Measurements from ENCODE around the gene ACOT11. TPM values are rescaled to one million over a fixed set of nuclear protein-coding genes. Genes with fewer than 3 reads are reported as not detected.

Gene ACOT11
- total and polyA plus RNA-seq, 9 of the 15 experiments (the other 6 are each of a cell fraction or from before 2014, with no cell fraction given): 0.04 to 1.2 (median 0.64) TPM; not detected in 2

GRCh38 chr1:54540582-54541295 lies 7.3 kb upstream of the ACOT11 start:
- no peaks in the 10 kb centered on the region for H4K20me1 ChIP-seq (replicated peaks; ENCODE audit: control insufficient read depth, insufficient read depth, low read length)
- DNase-seq (ENCODE audit: extremely low read depth in 1 of 4, low spot score in 3 of 4): peak in 2 of 4 experiments; percentile 5 to 8
- no peak for ATAC-seq
- H3K4me2 ChIP-seq (ENCODE audit: insufficient read depth, low read length): no peak overlapping the region
- H3K4me3 ChIP-seq: no peak overlapping the region
- H3K36me3 ChIP-seq (ENCODE audit: control insufficient read depth, insufficient read depth, low read length): no peaks in the 10 kb centered on the region
- in situ Hi-C loops (cut with MboI) (no loop called here), intact Hi-C loops (cut with micrococcal nuclease) (no loop called here)
- H3K9me1 ChIP-seq (ENCODE audit: control insufficient read depth, insufficient read depth, low read length): no peaks in the 10 kb centered on the region
- FAIRE-seq: no peak
- no peaks in the 10 kb centered on the region for H3K79me2 ChIP-seq (ENCODE audit: control insufficient read depth, insufficient read depth, low read length)
- no peak overlapping the region for H2AFZ ChIP-seq (ENCODE audit: low read depth, low read length)
- WGBS (ENCODE audit: insufficient coverage, low coverage, missing lambda C conversion rate): 9% methylated on average over 10 of the region's 10 CpGs
- POLR2A ChIA-PET: interaction anchor here (0.6 to 1.2 kb wide), 6 partner anchors 9 to 814 kb away, joined by 3 to 4 read pairs (median 3); no protein-coding TSS in a partner anchor
- no peak overlapping the region for H3K27ac ChIP-seq (ENCODE audit: extremely low read depth, low read depth, low read length)
- peaks cover 26 to 50% of the 10 kb centered on the region in 2 experiments; a peak in 3 of 5 replicates for H3K27me3 ChIP-seq (ENCODE audit: control insufficient read depth in 2 of 2, insufficient read depth in 2 of 2, low read length in 2 of 2)
- BruUV-seq (replicated peaks): no TSS peak
- TF ChIP-seq GTF2F1 (IDR thresholded peaks at IDR 0.05; ENCODE audit: low read depth, low read length): no peak
- no peak for TF ChIP-seq ZNF668 (CRISPR knock-in tag; IDR thresholded peaks at IDR 0.05)
- TF ChIP-seq CAMTA2 (CRISPR knock-in tag; conservative IDR thresholded peaks at IDR 0.05): no peak
- no peak for TF ChIP-seq ZKSCAN8 (CRISPR knock-in tag; IDR thresholded peaks at IDR 0.05)
- TF ChIP-seq NELFE (IDR thresholded peaks at IDR 0.05; ENCODE audit: insufficient read depth, insufficient read length): no peak
- TF ChIP-seq RBM25 (IDR thresholded peaks at IDR 0.05; ENCODE audit: low read depth, low read length, severe bottlenecking): no peak
- no peak for TF ChIP-seq ZNF551 (CRISPR knock-in tag; IDR thresholded peaks at IDR 0.05)
- TF ChIP-seq ZNF695 (CRISPR knock-in tag; IDR thresholded peaks at IDR 0.05): no peak
- TF ChIP-seq DPF2 (IDR thresholded peaks at IDR 0.05): no peak
- TF ChIP-seq ZNF583 (CRISPR knock-in tag; IDR thresholded peaks at IDR 0.05): no peak
- TF ChIP-seq HNRNPUL1 (IDR thresholded peaks at IDR 0.05; ENCODE audit: low read length): no peak
- no peak for TF ChIP-seq ETV1 (tag; conservative IDR thresholded peaks at IDR 0.05; ENCODE audit: low read depth)
- no peak for TF ChIP-seq ARID3A (IDR thresholded peaks at IDR 0.05; ENCODE audit: borderline replicate concordance, low read depth, low read length)
- peaks cover 15 to 17% of the 10 kb centered on the region in 2 experiments; a peak in 4 of 5 replicates for H3K4me1 ChIP-seq (replicated peaks in 1 of 2; ENCODE audit: control insufficient read depth in 2 of 2, insufficient read depth in 2 of 2, low read length in 2 of 2)
- CTCF ChIA-PET (ENCODE audit: low intra/inter-chr PET ratio): interaction anchor here (0.5 kb wide), 1 partner anchor 450 kb away, joined by 3 read pairs; no protein-coding TSS in a partner anchor
- no peak overlapping the region for H3K9ac ChIP-seq (ENCODE audit: insufficient read depth in 1 of 2, low read depth in 2 of 2, low read length in 2 of 2)
- no peaks in the 10 kb centered on the region for H3K9me3 ChIP-seq (replicated peaks; ENCODE audit: control insufficient read depth, insufficient read depth, low read depth, low read length)
